Stimulated activated CD4-positive, alpha-beta T cell treated with anti-CD3 and anti-CD28 coated beads, Interleukin-12 subunit alpha, Interleukin-12 subunit beta, amount 100 ng/mL, for 48 hours (primary cell): ENCODE results near the gene EXOC6.

Experiments used
- DNase-seq, 3 donors: peaks; one replicate each; pipeline ENCODE4 v3.0.0-alpha.2; 2020; ENCODE audit warnings: low read depth in 2 of 3, low spot score in 1 of 3

EXOC6 gene

DNA sequence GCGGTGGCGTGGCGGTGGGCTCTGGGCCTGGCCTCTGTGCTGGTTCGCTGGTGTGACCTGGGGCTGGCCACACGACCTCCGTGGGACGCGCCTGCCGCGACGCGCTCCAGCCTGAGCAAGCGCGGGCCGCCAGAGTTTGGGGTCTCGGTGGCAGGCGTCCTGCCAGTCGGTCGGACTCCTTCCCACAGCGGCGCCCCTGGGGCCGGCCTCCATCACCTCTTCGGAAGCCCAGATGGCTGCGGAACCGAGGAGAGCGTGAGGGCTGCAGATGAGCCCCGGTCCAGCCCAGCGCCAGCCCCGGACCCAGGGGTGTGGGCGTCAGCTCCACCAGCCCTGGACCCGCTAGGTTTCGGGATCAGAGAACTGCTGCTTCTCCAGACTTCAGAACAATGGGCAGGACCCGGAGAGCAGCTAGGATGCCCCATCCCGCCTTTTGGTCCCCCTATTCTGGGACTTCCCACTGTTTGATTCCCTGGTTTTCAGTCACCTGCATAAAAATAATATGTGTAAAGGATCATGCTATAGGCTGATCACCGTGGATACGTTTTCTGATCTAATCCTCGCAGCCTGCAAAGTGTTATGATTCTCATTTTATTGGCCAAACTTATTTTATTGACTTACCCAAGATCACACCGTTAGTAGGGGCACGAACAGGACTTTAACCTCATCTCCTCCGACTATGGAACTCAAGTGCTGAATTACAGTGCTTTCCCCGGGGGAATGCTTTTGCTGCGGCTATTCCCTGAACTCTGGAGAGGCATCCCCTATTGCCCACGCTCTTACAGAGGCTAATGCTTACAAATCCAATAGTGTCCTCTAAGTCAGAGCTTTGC lies 215.0 kb downstream of the EXOC6 start:
- no peak for DNase-seq

DNA sequence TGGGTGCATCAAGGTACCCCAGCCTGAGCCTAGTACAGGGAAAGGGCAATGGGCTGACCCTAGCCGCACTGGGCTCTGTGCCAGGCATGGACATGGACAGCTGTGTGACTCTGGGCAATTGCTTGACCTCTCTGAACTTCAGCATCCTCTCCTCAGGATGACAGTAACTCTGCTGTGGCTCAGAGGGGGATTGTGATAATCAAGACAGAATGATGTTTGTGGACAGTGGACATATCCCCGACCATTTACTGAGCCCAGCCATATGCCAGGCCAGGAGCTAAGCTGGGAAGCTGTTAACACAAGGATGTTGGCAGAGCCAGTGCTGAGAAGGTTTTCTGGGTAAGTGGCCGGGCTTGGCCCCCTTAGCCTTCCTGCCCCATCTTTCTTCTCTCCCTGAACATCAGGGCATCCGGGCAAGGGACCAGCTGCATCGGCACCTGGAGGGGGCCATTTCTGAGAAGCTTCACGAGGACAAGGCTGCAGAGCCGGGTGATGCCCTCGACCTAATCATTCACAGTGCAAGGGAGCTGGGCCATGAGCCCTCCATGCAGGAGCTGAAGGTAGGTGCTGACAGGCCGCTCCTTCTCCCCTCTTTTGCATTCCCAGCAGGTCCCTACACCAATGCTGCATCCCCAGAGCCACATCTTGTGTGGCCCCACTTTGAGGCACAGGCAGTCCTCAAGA lies 215.8 kb downstream of the EXOC6 start:
- DNase-seq = no peak

DNA sequence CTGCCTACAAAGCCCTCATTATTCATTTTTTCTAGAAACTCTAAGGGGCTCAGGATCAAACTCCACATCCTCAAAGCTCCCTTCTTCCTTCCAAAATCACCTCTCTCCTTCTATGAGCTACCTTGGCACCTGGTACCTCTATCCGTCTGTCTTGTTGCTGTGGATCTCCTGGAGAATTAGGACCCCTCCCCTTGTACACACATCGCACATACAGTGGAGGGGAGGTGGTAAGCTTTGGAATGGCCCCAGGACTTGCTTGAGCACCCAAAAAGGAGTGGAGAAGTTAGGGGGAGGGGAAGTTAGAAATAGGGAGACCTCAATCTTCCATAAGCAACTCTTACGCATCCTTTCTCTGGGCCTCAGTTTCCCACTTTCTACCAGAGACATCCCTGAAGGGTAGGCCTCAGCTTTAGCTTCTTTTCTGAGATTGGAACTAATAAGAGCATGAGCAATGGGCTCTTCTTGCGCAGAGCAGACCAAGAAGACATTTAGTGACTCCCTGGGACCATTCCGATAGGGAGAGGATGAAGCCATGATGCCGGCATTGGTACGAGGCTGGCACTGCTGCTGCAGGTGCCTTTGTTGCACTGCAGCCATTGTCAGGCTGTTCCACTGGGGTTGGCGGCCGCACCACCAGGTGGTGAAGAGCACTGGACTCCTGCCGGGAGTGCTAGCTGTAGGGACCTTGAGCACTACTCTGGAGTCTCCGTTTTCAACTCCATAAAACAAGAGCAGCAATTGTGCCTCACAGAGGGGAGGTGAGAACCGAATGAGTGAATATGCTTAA lies 216.7 kb downstream of the EXOC6 start:
- DNase-seq = no peak

DNA sequence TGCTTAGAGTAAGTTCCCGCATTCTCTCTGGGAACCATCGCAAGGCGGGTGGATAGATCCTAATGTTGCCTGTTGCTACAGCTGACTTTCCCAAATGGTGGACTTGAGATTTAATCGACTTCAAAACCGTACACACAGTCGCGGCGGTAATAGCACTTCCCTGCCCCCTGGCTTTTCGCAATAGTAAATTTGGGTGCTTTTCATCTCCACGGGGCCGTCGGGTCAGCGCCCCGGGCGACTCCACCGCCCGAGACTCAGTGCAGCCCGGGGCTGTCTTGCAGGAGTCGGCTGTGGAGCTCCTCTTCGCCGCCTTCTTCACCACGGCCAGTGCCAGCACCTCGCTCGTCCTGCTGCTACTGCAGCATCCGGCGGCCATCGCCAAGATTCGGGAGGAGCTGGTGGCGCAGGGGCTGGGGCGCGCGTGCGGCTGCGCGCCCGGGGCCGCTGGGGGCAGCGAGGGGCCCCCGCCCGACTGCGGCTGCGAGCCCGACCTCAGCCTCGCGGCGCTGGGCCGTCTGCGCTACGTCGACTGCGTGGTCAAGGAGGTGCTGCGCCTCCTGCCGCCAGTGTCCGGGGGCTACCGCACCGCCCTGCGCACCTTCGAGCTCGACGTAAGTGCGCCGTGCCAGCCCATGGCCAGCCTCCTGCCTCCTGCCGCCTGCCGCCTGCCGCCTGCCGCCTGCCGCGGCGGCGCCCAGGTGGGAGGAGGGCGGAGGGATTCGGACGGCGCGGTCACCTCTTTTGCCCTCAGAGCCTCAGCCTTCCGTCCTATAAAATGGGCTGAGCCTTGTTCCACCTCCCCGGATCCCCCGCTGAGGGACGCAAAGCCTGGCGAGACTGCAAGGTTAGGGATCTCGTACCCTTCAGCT lies 217.6 kb downstream of the EXOC6 start:
- DNase-seq = no peak

DNA sequence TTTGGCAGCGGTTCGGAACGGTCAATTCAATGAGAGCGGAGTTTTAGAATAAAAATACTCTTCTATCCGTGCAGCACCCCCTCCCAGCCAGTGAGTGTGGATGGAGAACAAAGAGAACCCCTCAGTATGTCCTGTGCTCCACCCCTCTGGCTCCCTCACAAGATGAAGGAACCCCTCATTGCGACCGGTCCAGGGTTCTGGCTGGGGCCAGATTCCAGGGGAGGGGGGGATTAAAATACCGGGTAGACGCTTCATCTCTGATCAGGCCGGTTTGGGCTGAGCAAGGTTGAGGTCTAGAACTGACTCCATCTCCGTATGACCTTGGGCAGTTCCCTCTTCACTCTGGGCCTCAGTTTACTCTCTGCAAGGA lies 218.2 kb downstream of the EXOC6 start:
- DNase-seq = no peak

DNA sequence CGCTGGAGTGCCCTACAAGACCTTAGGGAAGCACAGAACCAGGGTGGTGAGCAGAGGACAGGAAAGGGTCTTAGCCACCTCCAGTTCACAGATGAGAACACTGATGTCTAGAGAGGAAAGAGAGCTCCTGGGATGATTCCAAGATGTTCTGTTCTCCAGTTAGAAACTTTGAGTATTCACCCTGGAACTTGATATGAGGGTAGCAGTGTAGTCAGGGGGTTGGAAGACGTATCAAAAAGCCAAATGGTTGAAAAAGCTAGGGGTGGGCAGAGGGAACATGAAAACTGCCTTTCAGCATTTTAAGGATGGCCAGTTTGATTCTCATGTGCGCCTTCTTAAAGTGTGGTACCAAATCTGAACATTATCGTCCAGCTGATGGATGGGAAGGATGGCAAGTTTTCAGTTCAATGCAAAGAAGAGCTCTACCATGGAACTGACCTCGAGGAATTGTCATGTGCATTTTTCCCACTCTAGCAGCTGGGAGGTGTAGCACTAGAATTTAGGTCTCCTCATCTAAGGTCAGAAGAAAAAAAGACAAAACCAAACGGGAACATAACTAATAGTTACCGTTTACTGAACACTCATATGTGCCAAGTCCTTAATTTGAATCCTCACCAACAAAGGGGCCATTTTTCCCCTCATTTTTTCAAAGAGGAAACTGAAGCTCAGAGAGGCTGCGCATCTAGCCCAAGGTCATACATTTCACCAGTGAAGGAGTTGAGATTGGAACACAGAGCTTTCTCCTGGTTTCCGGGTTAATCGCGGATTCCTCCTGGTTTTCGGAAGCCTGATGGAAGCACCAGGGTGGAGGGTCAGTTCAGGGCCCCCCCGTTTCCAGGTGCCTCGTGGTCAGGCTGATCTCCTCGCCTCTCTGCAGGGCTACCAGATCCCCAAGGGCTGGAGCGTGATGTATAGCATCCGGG lies 219.4 kb downstream of the EXOC6 start:
- DNase-seq = no peak

DNA sequence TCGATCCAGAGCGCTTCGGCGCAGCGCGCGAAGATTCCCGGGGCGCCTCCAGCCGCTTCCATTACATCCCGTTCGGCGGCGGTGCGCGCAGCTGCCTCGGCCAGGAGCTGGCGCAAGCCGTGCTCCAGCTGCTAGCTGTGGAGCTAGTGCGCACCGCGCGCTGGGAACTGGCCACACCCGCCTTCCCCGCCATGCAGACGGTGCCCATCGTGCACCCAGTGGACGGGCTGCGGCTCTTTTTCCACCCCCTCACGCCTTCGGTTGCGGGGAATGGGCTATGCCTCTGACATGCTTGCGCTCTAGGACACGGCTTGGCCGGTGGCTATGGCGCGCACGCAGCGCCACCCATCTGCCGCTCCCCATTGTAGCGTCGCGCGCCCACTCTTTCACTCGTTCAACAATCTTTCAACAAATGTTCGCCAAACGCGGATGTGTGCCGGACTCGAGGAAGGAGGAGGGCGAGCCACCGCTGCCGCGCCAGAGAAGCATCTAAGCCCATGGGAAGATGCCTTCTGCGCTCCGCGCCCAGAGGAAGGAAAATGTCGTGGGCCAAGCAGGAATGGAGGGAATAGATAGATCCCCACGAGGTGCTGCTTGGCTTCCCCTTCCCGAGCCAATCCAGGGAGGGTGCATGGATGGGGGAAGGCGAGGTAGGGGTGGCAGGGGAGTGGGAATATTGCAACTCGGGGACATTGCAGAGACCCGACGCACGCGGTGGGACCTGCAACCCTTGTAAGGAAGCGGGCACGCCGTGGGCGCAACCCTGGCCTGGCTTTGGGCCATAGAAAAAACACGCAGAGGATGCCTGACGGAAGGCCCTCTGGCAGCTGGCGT lies 220.3 kb downstream of the EXOC6 start:
- DNase-seq = no peak

DNA sequence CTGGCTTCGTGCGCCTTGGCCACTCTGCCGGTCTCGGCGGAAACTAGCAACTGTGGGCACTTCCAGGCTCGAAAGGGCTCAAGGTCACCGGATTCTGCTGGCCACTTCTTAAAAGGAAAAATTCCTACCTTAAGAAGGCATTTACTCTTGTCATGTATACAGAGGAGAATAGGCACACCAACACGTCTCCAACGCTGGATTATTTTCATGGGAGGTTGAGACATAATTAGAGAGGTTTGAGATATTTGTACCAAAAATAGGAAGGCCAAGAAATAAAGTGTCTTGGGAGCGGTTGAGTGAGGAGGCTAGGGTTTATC lies 220.9 kb downstream of the EXOC6 start:
- DNase-seq = no peak

DNA sequence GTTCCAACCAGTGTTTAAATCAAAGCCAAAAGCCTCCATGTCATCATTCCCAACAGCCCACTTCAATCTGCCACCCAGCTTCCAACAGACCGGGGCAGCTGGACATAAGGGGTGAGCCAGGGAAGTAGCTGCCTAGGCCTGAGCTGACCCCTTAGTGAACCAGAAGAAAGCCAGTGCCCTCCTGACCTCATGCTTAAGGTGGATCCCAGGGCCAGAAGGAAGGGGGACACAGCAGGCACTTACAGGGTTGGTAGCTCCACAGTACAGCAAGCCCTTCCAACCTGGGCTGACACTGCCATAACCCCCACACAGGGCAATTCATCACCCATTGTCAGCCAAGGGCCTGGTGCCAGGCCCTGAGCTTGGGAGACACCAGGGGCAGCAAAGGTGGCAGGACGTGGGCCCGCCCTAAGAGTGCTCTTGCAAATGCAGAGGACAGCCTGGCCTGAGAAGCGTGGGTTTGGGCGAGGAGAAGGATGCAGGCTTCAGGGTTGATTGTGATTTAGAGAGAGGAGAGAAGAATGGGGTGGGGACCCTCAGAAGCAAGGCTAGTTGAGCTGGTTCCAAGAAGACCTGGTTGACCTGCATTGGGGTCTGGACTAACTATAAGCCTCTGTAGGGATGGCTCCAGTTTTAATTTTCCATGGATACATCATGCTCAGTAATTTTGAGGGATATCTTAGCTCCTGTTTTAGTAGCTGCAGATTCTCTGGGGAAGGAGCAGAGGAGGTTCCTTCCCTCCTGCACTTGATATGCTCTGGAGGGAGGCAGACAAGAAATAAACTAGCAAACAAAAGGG lies 222.3 kb downstream of the EXOC6 start:
- DNase-seq = no peak

DNA sequence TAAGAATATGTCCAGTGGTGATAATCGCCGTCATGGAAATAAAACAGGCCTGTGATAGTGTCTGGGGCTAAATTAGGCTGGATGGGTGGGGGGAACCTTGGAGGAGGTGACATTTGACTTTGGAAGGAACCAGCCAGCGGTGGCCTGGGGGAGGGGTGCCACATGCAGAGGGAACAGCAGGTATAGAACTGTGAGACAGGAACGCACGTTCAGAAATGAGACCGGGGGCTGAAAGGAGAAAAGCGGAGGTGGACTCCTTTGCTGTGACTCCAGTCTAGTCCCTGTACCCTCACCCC lies 222.8 kb downstream of the EXOC6 start:
- no peak for DNase-seq

DNA sequence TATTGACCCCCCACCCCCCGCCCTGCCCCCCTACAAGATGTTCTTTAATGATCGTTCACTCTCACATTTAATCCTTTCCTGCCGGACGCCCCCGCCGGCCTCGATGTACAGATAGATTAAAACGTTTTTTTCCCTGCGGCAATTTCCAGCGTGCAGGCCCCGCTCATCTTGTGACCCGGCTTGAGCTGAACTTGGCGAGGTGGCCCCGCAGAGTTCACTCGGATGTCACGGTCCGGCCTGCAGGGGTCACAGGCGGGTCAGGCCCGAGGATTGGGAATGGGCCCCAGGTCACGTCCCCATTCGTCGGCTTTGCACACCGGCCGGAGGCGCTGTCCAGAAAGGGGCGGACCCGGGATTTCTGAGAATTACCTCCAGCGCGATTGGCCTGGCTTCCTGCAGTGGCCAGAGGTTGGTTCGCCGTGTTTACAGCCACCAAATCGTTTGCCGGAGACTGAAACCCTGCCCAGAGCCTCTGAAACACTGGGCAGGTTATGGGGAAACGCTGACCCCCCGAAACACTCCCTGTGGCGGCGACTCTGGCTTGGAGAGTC lies 223.4 kb downstream of the EXOC6 start:
- no peak for DNase-seq

DNA sequence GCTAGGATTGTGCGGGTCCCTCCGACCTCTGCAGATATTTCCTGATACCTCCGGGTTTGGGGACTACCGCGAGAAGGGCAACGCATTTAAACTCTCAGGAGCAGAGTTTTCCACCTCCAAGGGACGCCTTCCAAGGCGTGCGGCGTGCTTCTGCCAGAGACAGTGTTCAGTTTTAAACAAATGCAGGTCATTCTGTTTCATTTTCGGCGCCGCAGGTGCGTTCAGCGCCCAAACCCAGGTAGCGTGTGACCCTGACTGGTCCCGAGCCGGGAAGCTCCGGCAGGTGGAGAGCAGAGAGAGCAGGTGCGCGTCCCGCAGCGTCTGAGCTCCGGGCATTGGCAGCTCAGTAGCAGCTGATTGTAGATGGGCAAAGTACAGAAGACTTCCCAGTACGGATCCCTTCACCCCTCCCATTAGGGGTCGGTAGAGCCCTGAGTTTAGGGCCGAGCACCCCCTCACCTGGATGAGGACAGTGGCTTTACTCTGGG lies 223.9 kb downstream of the EXOC6 start:
- no peak for DNase-seq

DNA sequence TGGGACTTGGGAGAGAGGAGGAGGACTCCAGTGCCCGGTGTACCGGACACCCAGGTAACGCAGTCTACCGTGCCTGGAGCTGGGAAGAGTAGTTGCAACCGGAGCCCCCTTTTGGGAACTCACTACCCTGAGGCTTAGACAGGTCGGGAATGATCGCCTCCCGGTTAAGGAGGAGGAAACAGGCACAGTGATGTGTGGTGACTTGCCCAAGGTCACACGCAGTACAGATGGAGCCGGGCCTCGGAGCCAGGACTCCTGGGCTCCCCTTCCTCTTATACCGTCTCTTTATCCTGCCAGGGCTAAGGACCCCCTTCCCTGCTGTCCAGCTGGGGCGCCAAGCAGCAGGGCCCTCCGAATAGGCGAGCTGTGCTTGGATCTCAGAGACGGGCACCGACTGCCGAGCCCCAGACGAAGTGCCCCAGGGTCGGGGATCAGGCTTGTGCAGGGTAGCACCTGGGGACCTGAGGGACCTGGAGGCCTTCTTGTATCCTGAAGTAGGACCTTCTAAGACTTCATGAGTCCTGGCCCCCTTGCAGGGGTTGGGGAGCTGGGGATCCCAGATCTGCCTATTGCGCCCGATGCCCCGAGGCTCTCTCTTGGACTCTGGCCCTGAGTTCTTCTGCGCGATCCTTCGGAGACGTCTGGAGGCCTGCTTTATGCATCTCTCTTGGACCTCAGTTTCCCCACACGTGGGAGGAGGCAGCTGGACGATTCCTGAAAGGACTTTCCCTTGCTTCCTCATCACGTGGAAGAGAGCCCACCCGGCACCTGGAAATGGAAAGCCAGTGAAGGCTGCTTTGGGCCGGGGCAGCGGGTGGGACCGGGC lies 224.6 kb downstream of the EXOC6 start:
- no peak for DNase-seq

DNA sequence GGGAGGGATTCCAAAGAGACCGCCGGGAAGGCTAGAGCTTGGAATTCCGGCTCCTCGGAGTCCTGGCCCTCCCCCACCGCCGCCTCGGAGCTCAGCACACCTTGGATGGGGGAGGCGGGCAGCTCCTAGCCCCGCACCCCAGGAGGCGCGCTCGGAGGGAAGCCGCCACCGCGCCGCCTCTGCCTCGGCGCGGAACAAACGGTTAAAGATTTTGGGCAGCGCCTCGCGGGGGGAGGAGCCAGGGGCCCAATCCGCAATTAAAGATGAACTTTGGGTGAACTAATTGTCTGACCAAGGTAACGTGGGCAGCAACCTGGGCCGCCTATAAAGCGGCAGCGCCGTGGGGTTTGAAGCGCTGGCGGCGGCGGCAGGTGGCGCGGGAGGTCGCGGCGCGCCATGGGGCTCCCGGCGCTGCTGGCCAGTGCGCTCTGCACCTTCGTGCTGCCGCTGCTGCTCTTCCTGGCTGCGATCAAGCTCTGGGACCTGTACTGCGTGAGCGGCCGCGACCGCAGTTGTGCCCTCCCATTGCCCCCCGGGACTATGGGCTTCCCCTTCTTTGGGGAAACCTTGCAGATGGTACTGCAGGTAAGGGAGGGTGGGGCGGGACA lies 225.3 kb downstream of the EXOC6 start, which contains the start of gene CYP26A1:
Gene CYP26A1 (plus strand): TSS at position 355 of the 608 bp plus-strand sequence. CDS start 42 bp downstream, at position 397.
- no peak for DNase-seq

DNA sequence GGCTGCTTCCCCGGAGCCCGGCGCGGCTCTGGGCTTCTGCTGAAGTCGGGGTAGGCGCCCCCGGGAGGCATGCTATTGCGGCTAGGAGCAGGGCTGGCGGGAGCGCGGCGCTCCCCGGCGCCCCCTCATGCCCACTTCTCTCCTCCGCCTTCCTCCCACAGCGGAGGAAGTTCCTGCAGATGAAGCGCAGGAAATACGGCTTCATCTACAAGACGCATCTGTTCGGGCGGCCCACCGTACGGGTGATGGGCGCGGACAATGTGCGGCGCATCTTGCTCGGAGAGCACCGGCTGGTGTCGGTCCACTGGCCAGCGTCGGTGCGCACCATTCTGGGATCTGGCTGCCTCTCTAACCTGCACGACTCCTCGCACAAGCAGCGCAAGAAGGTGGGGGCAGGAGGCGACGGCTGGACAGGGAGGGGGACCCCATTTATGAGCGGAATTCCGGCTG lies 225.9 kb downstream of the EXOC6 start:
- DNase-seq = no peak

DNA sequence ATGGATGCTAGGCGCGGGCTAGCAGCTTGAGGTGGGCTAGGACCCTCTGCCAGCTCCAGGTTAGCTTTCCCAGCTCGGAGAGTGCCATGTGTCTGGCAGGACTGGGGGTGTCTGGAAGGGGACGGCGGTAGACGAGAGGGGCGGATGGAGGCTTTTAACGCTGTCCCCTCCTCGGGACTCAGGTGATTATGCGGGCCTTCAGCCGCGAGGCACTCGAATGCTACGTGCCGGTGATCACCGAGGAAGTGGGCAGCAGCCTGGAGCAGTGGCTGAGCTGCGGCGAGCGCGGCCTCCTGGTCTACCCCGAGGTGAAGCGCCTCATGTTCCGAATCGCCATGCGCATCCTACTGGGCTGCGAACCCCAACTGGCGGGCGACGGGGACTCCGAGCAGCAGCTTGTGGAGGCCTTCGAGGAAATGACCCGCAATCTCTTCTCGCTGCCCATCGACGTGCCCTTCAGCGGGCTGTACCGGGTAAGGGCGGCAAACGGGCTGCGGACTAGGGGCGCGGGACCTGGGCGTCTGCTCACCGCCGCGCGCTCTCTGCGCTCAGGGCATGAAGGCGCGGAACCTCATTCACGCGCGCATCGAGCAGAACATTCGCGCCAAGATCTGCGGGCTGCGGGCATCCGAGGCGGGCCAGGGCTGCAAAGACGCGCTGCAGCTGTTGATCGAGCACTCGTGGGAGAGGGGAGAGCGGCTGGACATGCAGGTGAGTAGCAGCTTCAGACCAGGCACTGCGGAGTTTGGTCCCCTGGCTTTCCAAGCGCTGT lies 226.5 kb downstream of the EXOC6 start:
- no peak for DNase-seq
